ENCODE results near the gene RNF149. TPM values are rescaled to one million over a fixed set of nuclear protein-coding genes. Genes with fewer than 3 reads are reported as not detected.

RNF149 gene
- total RNA-seq, 3 donors from 2014 or later (not counting 1 experiment from before 2014, with no cell fraction given), result 133 to 151 (median 149) TPM

DNA sequence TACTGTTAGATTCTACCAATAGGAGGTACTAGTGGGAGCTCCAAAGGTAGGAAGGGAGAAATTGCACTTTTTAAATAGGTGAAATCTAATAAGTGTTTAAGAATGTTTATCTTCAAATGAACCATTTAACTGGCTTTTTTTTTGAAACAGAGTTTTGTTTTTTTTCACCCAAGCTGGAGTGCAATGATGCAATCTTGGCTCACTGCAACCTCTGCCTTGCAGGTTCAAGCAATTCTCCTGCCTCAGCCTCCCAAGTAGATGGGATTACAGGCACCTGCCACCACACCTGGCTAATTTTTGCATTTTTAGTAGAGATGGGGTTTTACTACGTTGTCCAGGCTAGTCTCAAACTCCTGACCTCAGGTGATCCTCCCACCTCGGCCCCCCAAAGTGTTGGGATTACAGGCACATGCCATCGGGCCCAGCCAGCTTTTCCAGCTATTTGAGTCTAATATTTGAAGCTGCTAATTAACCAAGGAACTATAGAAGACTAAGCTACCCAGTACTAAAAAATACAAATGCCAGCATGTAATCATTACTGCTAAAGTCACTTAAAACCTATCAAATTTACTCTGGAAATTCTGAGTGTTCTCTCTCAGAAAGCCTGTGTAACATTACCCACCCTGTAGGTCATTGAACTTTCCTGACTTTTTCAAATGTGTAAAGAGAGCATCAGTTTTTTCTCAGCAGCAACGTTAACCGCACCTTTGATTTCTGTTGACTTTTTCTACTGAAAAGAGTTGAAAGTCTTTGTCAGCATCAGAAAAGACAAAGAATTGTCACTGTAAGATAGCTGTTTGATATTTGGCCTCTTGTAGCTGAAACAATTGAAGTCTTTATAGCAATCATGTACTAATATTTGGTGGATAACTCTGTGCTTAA is 24.6 kb upstream of the RNF149 start:
- Histone ChIP-seq H3K36me3 (ENCODE audit: control insufficient read depth, insufficient read depth, low read length) (no peaks in the 10 kb centered on the region), H3K27me3 (ENCODE audit: control insufficient read depth, insufficient read depth, low read length) (no peaks in the 10 kb centered on the region), H3K27ac (ENCODE audit: low read length) (no peak overlapping the region), H3K4me1 (ENCODE audit: control insufficient read depth, insufficient read depth, low read length) (peaks cover 31% of the 10 kb centered on the region), H3K9me3 (ENCODE audit: control insufficient read depth, insufficient read depth, low read length) (no peaks in the 10 kb centered on the region), H3K4me3 (ENCODE audit: low read length) (no peak overlapping the region)
- TF ChIP-seq, protein P1, sequence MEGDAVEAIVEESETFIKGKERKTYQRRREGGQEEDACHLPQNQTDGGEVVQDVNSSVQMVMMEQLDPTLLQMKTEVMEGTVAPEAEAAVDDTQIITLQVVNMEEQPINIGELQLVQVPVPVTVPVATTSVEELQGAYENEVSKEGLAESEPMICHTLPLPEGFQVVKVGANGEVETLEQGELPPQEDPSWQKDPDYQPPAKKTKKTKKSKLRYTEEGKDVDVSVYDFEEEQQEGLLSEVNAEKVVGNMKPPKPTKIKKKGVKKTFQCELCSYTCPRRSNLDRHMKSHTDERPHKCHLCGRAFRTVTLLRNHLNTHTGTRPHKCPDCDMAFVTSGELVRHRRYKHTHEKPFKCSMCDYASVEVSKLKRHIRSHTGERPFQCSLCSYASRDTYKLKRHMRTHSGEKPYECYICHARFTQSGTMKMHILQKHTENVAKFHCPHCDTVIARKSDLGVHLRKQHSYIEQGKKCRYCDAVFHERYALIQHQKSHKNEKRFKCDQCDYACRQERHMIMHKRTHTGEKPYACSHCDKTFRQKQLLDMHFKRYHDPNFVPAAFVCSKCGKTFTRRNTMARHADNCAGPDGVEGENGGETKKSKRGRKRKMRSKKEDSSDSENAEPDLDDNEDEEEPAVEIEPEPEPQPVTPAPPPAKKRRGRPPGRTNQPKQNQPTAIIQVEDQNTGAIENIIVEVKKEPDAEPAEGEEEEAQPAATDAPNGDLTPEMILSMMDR (IDR thresholded peaks at IDR 0.05), result no peak
- DNase-seq (peak in 1 of 2 donors; percentile 34), ATAC-seq (no peak)
- intact Hi-C loops (cut with micrococcal nuclease), result no loop called here
- no peaks in the 10 kb centered on the region for H3K36me3 Mint-ChIP-seq
- H3K4me1 Mint-ChIP-seq, result peaks cover 0 to 5% of the 10 kb centered on the region in 2 donors
- H3K27ac Mint-ChIP-seq, result no peak overlapping the region
- no peaks in the 10 kb centered on the region for H3K27me3 Mint-ChIP-seq (ENCODE audit: low read depth in 2 of 2)
- H3K4me3 Mint-ChIP-seq, result no peak overlapping the region
- no peaks in the 10 kb centered on the region for H3K9me3 Mint-ChIP-seq
- 78% methylated on average over 5 of the region's 5 CpGs for WGBS (ENCODE audit: insufficient coverage)

GRCh38 chr2:101331202-101331601 is 22.7 kb upstream of the RNF149 start:
- 70% methylated on average over 2 of the region's 2 CpGs for WGBS (ENCODE audit: insufficient coverage)
- intact Hi-C loops (cut with micrococcal nuclease), result no loop called here

DNA sequence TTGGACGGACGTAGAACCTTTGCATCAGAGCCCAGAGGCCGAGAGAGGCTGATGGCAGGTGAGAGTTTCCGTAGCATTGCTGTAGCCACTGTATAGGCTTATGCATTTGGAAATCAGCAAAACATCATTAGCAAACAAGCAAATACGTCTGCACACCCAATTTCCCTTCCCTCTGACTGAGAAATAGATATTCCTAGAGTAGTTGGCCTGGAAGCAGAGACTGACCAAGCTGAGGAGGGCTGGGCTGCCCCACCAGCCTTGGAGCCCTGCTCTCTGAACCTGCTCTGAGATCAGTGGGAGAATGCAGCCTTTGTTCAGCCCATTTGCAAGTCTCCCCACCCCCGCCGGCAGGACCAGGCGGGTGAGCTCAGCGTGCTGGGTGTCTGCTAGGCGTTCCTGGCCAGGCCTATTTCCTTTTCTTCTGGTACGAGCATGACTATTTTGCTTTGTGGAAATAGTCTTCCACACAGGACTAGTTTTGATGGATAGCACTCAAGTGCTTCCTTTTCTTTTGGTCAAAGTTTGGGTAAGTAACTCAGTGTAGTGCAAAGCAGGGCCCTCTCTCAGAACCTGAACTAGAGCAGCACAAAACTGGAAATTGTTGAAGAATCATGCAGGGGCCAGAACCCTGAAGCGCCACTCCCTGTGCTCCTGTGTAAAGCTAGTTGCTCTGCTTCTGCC is 21.9 kb upstream of the RNF149 start:
- H3K4me3 ChIP-seq (ENCODE audit: low read length), result no peak overlapping the region
- no peaks in the 10 kb centered on the region for H3K36me3 ChIP-seq (ENCODE audit: control insufficient read depth, insufficient read depth, low read length)
- no peaks in the 10 kb centered on the region for H3K36me3 Mint-ChIP-seq
- no peak overlapping the region for H3K27ac Mint-ChIP-seq
- no peaks in the 10 kb centered on the region for H3K27me3 ChIP-seq (ENCODE audit: control insufficient read depth, insufficient read depth, low read length)
- H3K27ac ChIP-seq (ENCODE audit: low read length), result peak overlapping the region; percentile 48
- DNase-seq (peak; percentile 24 to 56), ATAC-seq (peak; percentile 30 to 64 (median 62))
- no peaks in the 10 kb centered on the region for H3K9me3 ChIP-seq (ENCODE audit: control insufficient read depth, insufficient read depth, low read length)
- H3K4me1 ChIP-seq (ENCODE audit: control insufficient read depth, insufficient read depth, low read length), result peaks cover 40% of the 10 kb centered on the region
- intact Hi-C loops (cut with micrococcal nuclease), result no loop called here
- peak overlapping the region; percentile 72 for H3K4me3 Mint-ChIP-seq
- H3K4me1 Mint-ChIP-seq, result peaks cover 0 to 5% of the 10 kb centered on the region in 2 donors
- WGBS (ENCODE audit: insufficient coverage), result 60% methylated on average over 11 of the region's 12 CpGs
- no peaks in the 10 kb centered on the region for H3K27me3 Mint-ChIP-seq (ENCODE audit: low read depth in 2 of 2)
- TF ChIP-seq, protein P1 (IDR thresholded peaks at IDR 0.05), result no peak
- no peaks in the 10 kb centered on the region for H3K9me3 Mint-ChIP-seq

More at GRCh38 chr2:101331202-101331601, 22.7 kb upstream of the RNF149 start:
- Mint-ChIP-seq H3K4me3 (no peak overlapping the region), H3K9me3 (no peaks in the 10 kb centered on the region), H3K27me3 (ENCODE audit: low read depth in 2 of 2) (no peaks in the 10 kb centered on the region), H3K27ac (no peak overlapping the region), H3K4me1 (peaks cover 0 to 5% of the 10 kb centered on the region in 2 donors), H3K36me3 (no peaks in the 10 kb centered on the region)
- TF ChIP-seq, protein P1 (IDR thresholded peaks at IDR 0.05), result no peak
- H3K4me3 ChIP-seq (ENCODE audit: low read length), result no peak overlapping the region
- H3K4me1 ChIP-seq (ENCODE audit: control insufficient read depth, insufficient read depth, low read length), result peaks cover 40% of the 10 kb centered on the region
- H3K9me3 ChIP-seq (ENCODE audit: control insufficient read depth, insufficient read depth, low read length), result no peaks in the 10 kb centered on the region
- H3K36me3 ChIP-seq (ENCODE audit: control insufficient read depth, insufficient read depth, low read length), result no peaks in the 10 kb centered on the region
- DNase-seq (no peak), ATAC-seq (no peak)
- H3K27me3 ChIP-seq (ENCODE audit: control insufficient read depth, insufficient read depth, low read length), result no peaks in the 10 kb centered on the region
- peak overlapping the region; percentile 48 for H3K27ac ChIP-seq (ENCODE audit: low read length)

All from natural killer cell (primary cell).